Liver (tissue), 9 donors: ENCODE results near the gene POFUT2. TPM values are rescaled to one million over a fixed set of nuclear protein-coding genes. Genes with fewer than 3 reads are reported as not detected.

Experiments used
- DNase-seq: peaks from one replicate; pipeline ENCODE4 v3.0.0-alpha.2; 2017; ENCODE audit warnings: low spot score
- H3K27ac ChIP-seq, 2 donors: one replicate each; pipeline ENCODE4 v1.7.0; 2013; ENCODE audit warnings: inconsistent platforms in 2 of 2, low read length in 2 of 2, control low read depth in 1 of 2, low read depth in 1 of 2, mild to moderate bottlenecking in 1 of 2
- H3K27me3 ChIP-seq, 4 donors: one replicate each; pipeline versions ENCODE4 v1.6.1 to v1.7.0; 2013; ENCODE audit warnings: low read length in 3 of 4, inconsistent platforms in 1 of 4, mild to moderate bottlenecking in 1 of 4, moderate library complexity in 1 of 4; ENCODE audit not compliant: control insufficient read depth in 4 of 4, insufficient read depth in 4 of 4
- H3K36me3 ChIP-seq, 4 donors: one replicate each; pipeline versions ENCODE4 v1.6.1 to v1.7.0; 2013; ENCODE audit warnings: low read length in 3 of 4, mild to moderate bottlenecking in 3 of 4, low read depth in 1 of 4, moderate library complexity in 1 of 4; ENCODE audit not compliant: control insufficient read depth in 4 of 4, insufficient read depth in 3 of 4
- H3K4me1 ChIP-seq, 4 donors: one replicate each; pipeline versions ENCODE4 v1.6.1 to v1.7.0; 2013; ENCODE audit warnings: low read length in 3 of 4, mild to moderate bottlenecking in 3 of 4, moderate library complexity in 1 of 4; ENCODE audit not compliant: control insufficient read depth in 4 of 4, insufficient read depth in 4 of 4
- H3K4me3 ChIP-seq, 3 donors: one replicate each; pipeline versions ENCODE4 v1.6.1 to v1.7.0; 2013; ENCODE audit warnings: low read length in 3 of 3, control low read depth in 1 of 3, low read depth in 1 of 3, mild to moderate bottlenecking in 1 of 3
- H3K9ac ChIP-seq, 2 donors: one replicate each; pipeline ENCODE4 v1.7.0; 2013; ENCODE audit warnings: low read length in 2 of 2, mild to moderate bottlenecking in 2 of 2, moderate library complexity in 2 of 2, control low read depth in 1 of 2, low read depth in 1 of 2
- H3K9me3 ChIP-seq, 4 donors: one replicate each; pipeline versions ENCODE4 v1.6.1 to v1.7.0; 2013; ENCODE audit warnings: low read length in 3 of 4; ENCODE audit not compliant: control insufficient read depth in 4 of 4
- ATF3 ChIP-seq: IDR thresholded peaks from 2 replicates; pipeline ENCODE4 v1.6.1; 2016; ENCODE audit warnings: antibody characterized with exemption
- CTCF ChIP-seq: fragments of 150-350 bp; IDR thresholded peaks from 2 replicates; pipeline ENCODE4 v1.5.1; 2017; ENCODE audit warnings: improper control_type of control experiment, low read depth, low read length; ENCODE audit not compliant: missing input control
- EGR1 ChIP-seq, 2 donors: IDR thresholded peaks; 2 replicates each; pipeline ENCODE4 v1.6.1; 2016 to 2018; ENCODE audit warnings: antibody characterized with exemption in 2 of 2, low read depth in 2 of 2
- FOXA1 ChIP-seq: IDR thresholded peaks from 2 replicates; pipeline ENCODE4 v1.6.1; 2016; ENCODE audit warnings: antibody characterized with exemption
- FOXA2 ChIP-seq: IDR thresholded peaks from 2 replicates; pipeline ENCODE4 v1.6.1; 2016; ENCODE audit warnings: antibody characterized with exemption
- GABPA ChIP-seq, 2 donors: IDR thresholded peaks in 1 of 2; conservative IDR thresholded peaks in 1 of 2; 2 replicates each; pipeline ENCODE4 v1.6.1; 2016; ENCODE audit warnings: antibody characterized with exemption in 2 of 2, mild to moderate bottlenecking in 1 of 2, moderate library complexity in 1 of 2
- HNF4A ChIP-seq, 2 donors: conservative IDR thresholded peaks; 2 replicates each; pipeline ENCODE4 v1.6.1; 2016; ENCODE audit warnings: antibody characterized with exemption in 2 of 2, mild to moderate bottlenecking in 2 of 2
- HNF4G ChIP-seq: IDR thresholded peaks from 2 replicates; pipeline ENCODE4 v1.6.1; 2016; ENCODE audit warnings: antibody characterized with exemption
- JUND ChIP-seq, 2 donors: IDR thresholded peaks; 2 replicates each; pipeline ENCODE4 v1.6.1; 2016; ENCODE audit warnings: antibody characterized with exemption in 2 of 2
- NR2F2 ChIP-seq: IDR thresholded peaks from 2 replicates; pipeline ENCODE4 v1.6.1; 2016; ENCODE audit warnings: antibody characterized with exemption
- RAD21 ChIP-seq, 2 donors: IDR thresholded peaks; 2 replicates each; pipeline ENCODE4 v1.6.1; 2016; ENCODE audit warnings: antibody characterized with exemption in 2 of 2, mild to moderate bottlenecking in 2 of 2
- RXRA ChIP-seq, 2 donors: IDR thresholded peaks; 2 replicates each; pipeline ENCODE4 v1.6.1; 2017 to 2018; ENCODE audit warnings: antibody characterized with exemption in 2 of 2, mild to moderate bottlenecking in 1 of 2
- SP1 ChIP-seq: IDR thresholded peaks from 2 replicates; pipeline ENCODE4 v1.6.1; 2018; ENCODE audit warnings: antibody characterized with exemption, mild to moderate bottlenecking
- TAF1 ChIP-seq: conservative IDR thresholded peaks from 2 replicates; pipeline ENCODE4 v1.6.1; 2016; ENCODE audit warnings: antibody characterized with exemption, mild to moderate bottlenecking
- YY1 ChIP-seq: IDR thresholded peaks from 2 replicates; pipeline ENCODE4 v1.6.1; 2016; ENCODE audit warnings: antibody characterized with exemption, mild to moderate bottlenecking
- ZBTB33 ChIP-seq: IDR thresholded peaks from 2 replicates; pipeline ENCODE4 v1.6.1; 2016; ENCODE audit warnings: antibody characterized with exemption
- WGBS: extraction: QIAGEN DNeasy Blood & Tissue Kit; methylation state at CpG from one replicate; pipeline ENCODE4 v1.1.7; 2013; 5-methylcytosine and 5-hydroxymethylcytosine counted together
- polyA plus RNA-seq, 2 donors: library from polyadenylated mRNA; stranded (reverse) in 1 of 2; unstranded in 1 of 2; fragments of 200-250 nt in 1 of 2; fragments of >200 nt in 1 of 2; fragmentation: Nextera tagmentation in 1 of 2; extraction: Ambion mirVana in 1 of 2; gene quantifications; one replicate each; pipeline versions ENCODE4 v1.2.1 to v1.2.3, GENCODE V29; 2013 to 2015
- total RNA-seq, 2 donors: library from RNA; depleted of rRNA; stranded (reverse); fragments of >200 nt; gene quantifications; one replicate each; pipeline ENCODE4 v1.2.3, GENCODE V29; 2014
- TF ChIP-seq, protein P1 (sequence below): IDR thresholded peaks from 2 replicates; pipeline ENCODE4 v1.6.1; 2016; ENCODE audit warnings: antibody characterized with exemption, mild to moderate bottlenecking
- TF ChIP-seq, protein P2 (sequence below): IDR thresholded peaks from 2 replicates; pipeline ENCODE4 v1.6.1; 2016; ENCODE audit warnings: antibody characterized with exemption
- donor health status: healthy.
- donor health status: healthy.
- donor health status: healthy.
- donor health status: healthy.
- donor health status: healthy.

Gene POFUT2
- total and polyA plus RNA-seq, 4 donors, result 3.3 to 15.6 (median 7.9) TPM

DNA sequence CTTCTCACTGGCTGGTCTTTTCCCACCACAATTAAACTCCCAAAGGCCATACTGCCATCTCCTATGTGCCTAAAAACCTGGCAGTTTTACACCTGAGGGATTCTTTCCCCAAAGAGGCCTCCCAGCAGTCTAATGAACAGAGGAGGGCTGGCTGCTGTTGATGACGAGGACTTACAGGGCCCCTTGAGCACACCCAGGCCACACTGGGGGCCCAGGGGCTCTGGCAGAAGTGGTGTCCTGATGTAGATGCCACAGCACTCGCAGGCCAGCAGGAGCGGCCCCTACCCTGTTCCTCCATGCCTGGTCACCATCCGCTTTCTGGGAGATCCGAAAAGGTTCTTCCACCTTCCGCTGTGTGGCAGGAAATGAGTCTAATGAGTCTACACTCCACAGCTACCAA is 24.2 kb downstream of the POFUT2 start (continued):
- TF ChIP-seq TAF1 (no peak), HNF4G (no peak), CTCF (no peak)

DNA sequence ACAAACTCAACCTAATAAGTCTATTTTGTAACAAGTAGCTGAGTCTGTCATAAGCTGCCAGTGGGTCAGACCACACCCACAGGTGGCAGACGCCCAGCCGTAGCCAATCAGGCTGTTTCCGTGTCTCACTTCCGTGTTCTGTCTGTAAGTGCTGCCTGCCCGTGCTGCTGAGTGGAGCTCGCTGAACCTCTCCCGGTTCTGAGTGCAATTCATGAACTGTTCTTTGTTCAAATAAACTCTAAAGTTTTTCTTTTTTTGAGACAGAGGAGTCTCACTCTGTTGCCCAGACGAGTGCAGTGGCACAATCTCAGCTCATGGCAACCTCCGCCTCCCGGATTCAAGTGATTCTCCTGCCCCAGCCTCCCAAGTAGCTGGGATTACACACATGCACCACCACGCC is 25.1 kb downstream of the POFUT2 start:
- Histone ChIP-seq H3K9me3 (no peaks in the 10 kb centered on the region), H3K27me3 (no peaks in the 10 kb centered on the region), H3K9ac (no peak overlapping the region), H3K4me3 (no peak overlapping the region), H3K4me1 (peaks cover 2 to 15% (median 10%) of the 10 kb centered on the region in 4 donors), H3K36me3 (peaks cover 17 to 30% (median 18%) of the 10 kb centered on the region in 4 donors), H3K27ac (peak overlapping the region; percentile 64 to 82)
- WGBS, result 50% methylated on average over 11 of the region's 11 CpGs
- TF ChIP-seq ATF3 (no peak), JUND (IDR thresholded peaks at IDR 0.05) (peak in 1 of 2 donors; percentile 2), RAD21 (IDR thresholded peaks at IDR 0.05) (peak in 1 of 2 donors; percentile 7)
- no peak for DNase-seq

DNA sequence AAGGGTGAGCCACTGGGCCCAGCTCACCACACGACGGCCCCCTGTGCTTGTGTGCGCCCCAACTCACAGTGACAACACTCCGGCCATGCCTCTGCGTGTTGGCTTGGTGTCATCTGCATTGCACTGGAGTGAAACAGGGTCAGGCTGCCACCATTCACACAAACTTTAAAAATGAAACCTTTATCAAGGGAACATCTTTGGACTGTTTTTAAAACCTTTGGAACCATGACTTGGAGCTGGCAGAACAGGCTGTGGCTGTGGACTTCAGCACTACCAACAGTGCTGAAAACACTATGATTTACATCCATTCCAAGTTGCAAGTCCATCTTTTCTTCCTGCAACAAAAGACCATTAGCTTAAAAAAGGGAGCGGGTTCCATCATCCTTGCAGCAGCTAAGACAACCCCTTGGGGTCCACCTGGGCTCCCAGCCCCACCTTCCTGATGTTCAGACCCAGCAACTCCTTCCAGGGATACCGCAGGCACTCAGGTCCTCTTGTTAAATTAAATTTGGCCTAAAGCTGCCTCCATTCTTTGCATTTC is 25.6 kb downstream of the POFUT2 start:
- 61% methylated on average over 7 of the region's 7 CpGs for WGBS
- no peaks in the 10 kb centered on the region for H3K27me3 ChIP-seq
- peak overlapping the region; percentile 64 to 82 for H3K27ac ChIP-seq
- H3K4me3 ChIP-seq, result no peak overlapping the region
- DNase-seq, result peak; percentile 25
- peaks cover 12 to 25% (median 14%) of the 10 kb centered on the region in 4 donors for H3K36me3 ChIP-seq
- no peak overlapping the region for H3K9ac ChIP-seq
- TF ChIP-seq, protein P1, sequence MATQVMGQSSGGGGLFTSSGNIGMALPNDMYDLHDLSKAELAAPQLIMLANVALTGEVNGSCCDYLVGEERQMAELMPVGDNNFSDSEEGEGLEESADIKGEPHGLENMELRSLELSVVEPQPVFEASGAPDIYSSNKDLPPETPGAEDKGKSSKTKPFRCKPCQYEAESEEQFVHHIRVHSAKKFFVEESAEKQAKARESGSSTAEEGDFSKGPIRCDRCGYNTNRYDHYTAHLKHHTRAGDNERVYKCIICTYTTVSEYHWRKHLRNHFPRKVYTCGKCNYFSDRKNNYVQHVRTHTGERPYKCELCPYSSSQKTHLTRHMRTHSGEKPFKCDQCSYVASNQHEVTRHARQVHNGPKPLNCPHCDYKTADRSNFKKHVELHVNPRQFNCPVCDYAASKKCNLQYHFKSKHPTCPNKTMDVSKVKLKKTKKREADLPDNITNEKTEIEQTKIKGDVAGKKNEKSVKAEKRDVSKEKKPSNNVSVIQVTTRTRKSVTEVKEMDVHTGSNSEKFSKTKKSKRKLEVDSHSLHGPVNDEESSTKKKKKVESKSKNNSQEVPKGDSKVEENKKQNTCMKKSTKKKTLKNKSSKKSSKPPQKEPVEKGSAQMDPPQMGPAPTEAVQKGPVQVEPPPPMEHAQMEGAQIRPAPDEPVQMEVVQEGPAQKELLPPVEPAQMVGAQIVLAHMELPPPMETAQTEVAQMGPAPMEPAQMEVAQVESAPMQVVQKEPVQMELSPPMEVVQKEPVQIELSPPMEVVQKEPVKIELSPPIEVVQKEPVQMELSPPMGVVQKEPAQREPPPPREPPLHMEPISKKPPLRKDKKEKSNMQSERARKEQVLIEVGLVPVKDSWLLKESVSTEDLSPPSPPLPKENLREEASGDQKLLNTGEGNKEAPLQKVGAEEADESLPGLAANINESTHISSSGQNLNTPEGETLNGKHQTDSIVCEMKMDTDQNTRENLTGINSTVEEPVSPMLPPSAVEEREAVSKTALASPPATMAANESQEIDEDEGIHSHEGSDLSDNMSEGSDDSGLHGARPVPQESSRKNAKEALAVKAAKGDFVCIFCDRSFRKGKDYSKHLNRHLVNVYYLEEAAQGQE, result peak; percentile 53
- no peak for TF ChIP-seq ZBTB33
- TF ChIP-seq NR2F2, result no peak
- no peak for TF ChIP-seq CTCF
- peak; percentile 70 for TF ChIP-seq YY1
- peak; percentile 69 to 70 for TF ChIP-seq RXRA (IDR thresholded peaks at IDR 0.05)
- TF ChIP-seq GABPA (IDR thresholded peaks at IDR 0.05 in 1 of 2, conservative IDR thresholded peaks at IDR 0.05 in 1 of 2), result no peak
- TF ChIP-seq RAD21 (IDR thresholded peaks at IDR 0.05), result peak in 1 of 2 donors; percentile 14
- peak in 1 of 2 donors; percentile 9 for TF ChIP-seq JUND (IDR thresholded peaks at IDR 0.05)
- peak; percentile 80 for TF ChIP-seq HNF4G
- TF ChIP-seq FOXA2, result peak; percentile 9
- TF ChIP-seq TAF1, result no peak
- TF ChIP-seq ATF3, result no peak
- peak; percentile 90 for TF ChIP-seq HNF4A (conservative IDR thresholded peaks at IDR 0.05)
- TF ChIP-seq EGR1 (IDR thresholded peaks at IDR 0.05; ENCODE audit: low read depth in 2 of 2), result no peak
- TF ChIP-seq SP1, result peak; percentile 87
- TF ChIP-seq, protein P2, sequence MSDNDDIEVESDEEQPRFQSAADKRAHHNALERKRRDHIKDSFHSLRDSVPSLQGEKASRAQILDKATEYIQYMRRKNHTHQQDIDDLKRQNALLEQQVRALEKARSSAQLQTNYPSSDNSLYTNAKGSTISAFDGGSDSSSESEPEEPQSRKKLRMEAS, result no peak
- no peak for TF ChIP-seq FOXA1
- H3K9me3 ChIP-seq, result no peaks in the 10 kb centered on the region
- H3K4me1 ChIP-seq, result peaks cover 2 to 15% (median 10%) of the 10 kb centered on the region in 4 donors
